HG02588 (cell line): ENCODE data around the gene DPP10.
"Not testable (repeated sequence)": the region's sequence is repeated elsewhere in the genome, so short reads cannot be mapped to it uniquely, and the experiment has no call there.

Experiments used
- ATAC-seq: cut with Tn5 transposase; IDR thresholded peaks from one replicate; pipeline ENCODE4 v1.9.1; 2021; ENCODE audit warnings: mild to moderate bottlenecking, moderate library complexity; ENCODE audit not compliant: unreplicated experiment

Gene DPP10

DNA sequence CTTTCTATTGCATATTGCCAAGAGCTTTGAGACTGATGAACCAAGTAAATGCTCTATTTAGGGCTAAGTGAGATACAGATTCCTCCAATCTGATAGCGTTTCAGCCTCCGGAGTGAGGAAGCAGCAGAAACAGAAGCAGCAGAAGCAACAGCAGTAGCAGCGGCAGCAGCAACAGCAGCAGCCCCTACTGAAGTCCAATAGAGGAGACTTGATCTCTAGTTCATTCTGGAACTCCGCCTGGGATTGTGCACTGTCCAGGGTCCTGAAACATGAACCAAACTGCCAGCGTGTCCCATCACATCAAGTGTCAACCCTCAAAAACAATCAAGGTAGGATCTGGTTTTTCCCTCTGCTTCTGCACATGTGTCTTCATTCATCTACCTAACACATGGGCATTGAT, at the start of gene DPP10:
Gene DPP10, plus strand, starts transcription at position 132 of the 400 bp plus-strand sequence.
- no peak for ATAC-seq

DNA sequence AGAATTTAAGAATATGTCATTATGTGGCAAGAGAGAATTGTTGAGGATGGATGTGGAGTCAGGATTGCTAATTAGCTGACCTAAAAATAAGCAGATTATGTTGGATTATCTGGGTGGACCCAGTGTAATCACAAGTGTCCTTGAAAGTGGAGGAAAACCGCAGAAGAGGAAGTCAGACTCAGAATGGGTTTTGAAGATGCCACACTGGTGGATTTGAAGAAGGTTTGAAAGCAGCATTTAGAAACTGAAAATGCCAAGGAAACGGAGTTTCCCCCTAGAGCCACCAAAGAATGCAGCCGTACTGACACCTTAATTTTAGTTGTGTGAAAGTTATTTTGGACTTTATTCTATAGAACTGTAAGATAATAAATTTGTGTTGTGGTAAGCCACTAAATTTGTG, 41.6 kb upstream of the DPP10 start:
- no peak for ATAC-seq

DNA sequence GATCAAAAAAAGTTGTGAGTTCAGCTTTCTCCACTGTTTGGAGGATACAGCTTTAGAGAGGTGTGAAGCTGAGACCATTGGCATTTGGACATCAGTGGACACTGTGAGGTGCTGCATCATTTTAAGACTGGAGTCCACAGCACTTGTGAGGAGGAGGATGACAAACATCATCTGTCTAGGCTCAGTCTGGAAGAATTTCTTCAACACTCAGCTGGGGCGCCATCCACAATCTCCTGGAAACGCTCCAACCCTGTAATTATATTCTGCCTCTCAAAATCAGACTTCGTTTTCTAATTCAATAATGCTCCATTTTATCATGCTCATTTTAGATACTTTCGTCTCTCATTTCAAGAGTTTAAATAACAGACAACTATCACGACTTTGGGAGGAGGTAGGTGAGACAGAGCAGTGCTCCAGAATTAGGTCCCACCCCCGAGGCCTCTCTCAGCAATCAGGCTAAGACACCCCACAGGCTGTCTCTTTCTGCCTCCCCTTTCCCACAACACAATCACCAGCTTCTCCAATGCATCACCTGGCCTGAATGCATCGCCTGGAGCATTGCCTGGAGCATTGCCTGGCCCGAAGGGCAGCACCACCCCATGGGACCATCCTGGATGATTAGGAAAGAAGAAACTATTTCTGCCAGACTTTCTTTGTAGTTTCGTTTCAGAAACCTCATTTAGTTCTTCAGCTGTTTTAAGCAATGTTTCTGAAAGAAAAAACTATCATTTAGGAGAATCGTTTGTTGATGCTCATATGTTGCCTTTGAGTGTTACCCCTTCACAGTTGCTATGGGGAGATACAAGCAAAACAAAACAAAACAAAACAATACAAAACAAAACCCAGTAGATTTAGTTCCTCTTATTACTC, 37.0 kb upstream of the DPP10 start:
- no peak for ATAC-seq

DNA sequence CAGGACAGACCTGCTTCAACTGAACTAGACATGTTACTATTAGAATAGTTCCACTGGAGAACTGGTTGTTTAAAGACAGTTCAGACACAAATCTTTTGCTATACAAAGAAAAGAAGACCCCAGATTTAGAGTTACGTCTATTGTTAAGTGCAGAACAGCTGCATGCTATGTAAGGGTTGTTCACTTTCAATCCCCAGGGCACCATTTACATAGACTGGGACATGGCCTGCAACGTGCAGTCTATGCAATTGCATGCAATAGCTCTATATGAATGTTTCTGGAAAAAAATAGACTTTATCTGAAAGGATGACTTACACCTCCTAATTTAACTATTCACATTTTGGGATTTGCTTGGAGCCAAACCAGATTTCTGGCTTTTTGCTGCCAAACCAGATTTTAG, 36.1 kb upstream of the DPP10 start:
- ATAC-seq: no peak

DNA sequence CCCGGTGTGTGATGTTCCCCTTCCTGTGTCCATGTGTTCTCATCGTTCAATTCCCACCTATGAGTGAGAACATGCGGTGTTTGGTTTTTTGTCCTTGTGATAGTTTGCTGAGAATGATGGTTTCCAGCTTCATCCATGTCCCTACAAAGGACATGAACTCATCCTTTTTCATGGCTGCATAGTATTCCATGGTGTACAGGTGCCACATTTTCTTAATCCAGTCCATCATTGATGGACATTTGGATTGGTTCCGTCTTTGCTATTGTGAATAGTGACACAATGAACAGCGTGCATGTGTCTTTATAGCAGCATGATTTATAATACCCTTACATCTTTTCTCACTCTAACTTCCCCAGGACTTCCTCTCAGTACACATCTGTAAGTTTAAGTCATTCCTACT, 35.1 kb upstream of the DPP10 start:
- not testable (repeated sequence) for ATAC-seq

DNA sequence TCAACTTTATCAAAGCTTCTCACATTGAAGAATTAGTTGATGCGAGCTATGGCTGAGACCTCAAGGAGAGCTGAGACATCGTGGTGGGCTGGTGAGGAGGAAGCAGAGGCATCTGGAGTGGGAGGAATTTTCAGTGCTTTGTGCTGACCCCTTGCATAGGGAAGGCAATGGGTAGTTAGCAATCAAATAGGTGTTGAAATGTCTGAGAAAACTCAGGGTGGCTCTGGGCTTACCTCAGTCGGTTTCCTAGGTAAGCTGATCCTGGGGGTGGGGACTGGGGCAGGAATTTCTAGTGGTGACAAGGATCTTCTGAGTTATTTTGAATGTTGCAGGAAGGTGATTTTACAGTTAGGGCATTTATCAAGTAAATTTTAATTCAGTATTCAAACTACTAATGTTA, 20.7 kb upstream of the DPP10 start:
- ATAC-seq: no peak

DNA sequence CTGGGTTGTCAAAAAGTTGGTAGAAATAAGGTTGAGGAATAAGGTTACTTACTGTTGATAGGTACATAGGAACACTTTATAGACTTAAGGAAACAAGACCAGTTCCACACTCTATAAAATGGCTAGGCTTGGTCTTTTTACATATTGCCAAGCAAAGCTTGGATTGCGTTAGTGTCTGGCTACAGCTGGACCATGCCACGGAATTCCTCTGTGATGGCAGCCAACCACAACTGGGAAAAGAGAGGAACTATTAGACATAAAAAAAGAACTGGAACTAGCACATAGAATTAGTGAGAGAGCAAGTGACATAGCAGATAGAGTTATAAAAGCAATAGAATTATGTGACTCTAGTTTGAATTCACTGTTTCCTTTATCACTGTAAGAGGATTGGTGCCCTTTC, 17.7 kb upstream of the DPP10 start:
- no peak for ATAC-seq

DNA sequence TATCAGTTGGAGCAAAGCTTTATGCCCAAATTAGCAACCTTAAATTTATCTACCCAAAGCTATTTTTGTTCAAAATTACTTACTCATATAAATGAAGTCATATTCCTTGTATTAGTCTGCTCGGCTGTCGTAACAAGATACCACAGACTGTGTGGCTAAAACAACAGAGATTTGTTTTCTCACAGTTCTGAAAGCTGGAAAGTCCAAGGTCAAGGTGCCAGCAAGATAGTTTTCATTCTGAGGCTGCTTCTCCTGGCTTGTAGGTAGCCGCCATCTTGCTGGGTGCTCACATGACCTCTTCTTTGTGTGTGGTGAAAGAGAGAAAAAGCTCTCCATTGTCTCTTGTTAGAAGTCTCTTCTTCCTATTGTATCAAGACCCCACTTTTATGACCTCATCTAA, 15.7 kb upstream of the DPP10 start:
- no peak for ATAC-seq

DNA sequence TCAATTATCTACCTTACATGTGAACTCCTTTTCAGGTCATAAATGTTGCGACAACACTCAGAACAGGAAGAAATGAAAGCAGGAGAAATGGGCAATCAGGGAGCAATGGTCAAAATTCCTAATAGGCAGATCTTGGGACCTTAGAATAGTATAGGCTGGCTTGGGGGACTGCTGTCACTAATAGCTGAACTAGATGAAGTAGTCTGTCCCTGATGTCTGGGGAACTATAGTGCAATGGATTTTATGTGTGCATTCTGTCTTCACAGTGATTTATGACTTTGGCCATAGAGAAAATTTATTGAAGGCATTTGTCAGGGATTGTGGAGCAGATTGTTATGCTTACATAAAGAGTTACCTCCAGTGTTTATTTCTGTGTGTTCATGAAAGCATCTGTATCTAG, 6.1 kb upstream of the DPP10 start:
- no peak for ATAC-seq

DNA sequence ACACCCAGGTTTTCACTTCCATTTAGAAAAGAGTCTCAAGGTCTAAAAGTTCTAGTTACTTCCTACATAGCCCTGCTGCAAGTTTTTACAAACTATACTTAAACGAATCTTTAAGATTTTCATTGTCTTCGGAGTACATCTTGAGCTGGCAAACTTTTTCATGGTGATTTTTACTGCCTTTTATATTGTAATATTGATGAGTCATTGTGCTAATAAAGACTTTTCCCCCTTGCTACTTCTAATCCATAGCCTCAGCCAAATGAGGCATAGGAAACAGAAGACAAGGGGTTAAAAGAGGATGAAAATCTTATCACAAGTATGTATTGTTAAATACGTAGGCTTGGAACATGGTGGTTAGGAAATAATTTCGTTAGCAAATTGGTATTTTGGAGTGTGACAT, 4.1 kb downstream of the DPP10 start:
- ATAC-seq: no peak

DNA sequence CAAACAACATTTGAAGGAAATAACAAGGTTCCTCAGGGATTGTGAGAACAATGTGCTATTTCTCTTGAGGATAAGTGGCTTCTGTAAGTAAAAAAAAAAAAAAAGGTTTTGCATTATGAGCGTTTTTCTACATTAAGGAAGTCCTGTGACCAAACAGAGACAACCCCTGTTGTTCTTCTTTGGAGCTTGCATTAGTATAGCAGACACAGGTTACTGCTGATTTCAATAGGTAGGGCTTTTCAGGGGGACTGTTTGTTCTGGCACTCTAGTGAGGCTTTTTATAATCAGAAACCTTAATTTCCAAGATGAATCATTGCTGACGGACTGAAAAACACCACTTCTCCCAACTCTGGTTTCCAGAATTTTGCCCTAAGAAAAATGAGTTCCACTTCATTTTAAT, 8.2 kb downstream of the DPP10 start:
- ATAC-seq: no peak

DNA sequence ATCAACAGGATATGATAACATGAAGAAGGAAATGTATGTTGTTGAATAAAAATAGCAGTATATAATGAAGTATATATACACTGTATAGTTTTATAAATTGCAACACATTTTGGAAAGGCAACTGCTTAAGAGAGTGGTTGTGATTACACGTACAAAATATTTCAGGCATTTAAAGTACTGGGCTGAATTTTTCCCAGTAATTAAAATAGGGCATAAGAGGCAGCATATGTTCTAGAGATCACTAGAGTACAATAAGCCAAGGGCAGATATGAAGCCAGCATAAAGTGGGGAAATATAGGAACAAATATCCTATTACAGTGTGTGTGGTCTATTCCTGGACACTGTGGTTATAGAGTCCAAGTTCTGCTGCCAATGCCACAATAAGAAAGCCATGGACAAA, 14.1 kb downstream of the DPP10 start:
- ATAC-seq: no peak

DNA sequence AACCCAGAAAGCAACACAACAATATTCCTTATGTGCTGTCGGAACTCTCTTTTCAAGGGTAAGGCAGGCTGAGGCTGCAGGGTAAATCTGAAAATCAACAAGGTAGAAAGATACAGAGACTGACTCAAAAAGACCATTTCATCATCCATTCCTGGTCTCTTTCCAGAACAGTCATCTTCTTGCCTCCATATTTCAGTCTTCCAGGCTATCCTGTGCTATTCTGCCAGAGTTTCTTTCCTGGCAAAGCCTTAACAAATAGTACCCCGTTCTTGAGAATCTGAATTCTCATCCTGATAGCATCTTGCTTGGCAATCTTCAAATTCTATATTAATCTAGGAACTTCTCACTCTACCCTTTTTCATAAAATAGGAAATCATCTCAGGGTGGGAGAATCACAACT, 15.5 kb downstream of the DPP10 start:
- ATAC-seq: no peak

DNA sequence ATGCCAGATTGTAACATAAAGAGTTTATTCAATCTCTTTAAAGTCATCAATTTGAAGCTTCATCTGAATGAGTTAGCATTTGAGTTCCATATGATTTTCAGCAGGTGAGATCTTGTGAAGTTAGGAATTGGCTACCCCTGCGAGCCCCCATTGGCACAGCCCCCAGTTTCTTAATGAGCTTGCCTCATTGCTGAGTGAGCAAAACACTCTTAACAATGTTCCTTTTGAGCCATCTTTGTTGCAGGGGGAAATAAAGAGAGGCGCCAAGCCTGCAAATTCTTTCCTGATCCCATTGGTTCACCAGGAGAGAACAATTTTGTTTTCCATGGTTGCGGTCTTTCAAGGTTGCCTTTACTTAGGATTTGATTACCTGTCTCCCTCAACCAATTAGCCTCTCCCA, 18.7 kb downstream of the DPP10 start:
- no peak for ATAC-seq

DNA sequence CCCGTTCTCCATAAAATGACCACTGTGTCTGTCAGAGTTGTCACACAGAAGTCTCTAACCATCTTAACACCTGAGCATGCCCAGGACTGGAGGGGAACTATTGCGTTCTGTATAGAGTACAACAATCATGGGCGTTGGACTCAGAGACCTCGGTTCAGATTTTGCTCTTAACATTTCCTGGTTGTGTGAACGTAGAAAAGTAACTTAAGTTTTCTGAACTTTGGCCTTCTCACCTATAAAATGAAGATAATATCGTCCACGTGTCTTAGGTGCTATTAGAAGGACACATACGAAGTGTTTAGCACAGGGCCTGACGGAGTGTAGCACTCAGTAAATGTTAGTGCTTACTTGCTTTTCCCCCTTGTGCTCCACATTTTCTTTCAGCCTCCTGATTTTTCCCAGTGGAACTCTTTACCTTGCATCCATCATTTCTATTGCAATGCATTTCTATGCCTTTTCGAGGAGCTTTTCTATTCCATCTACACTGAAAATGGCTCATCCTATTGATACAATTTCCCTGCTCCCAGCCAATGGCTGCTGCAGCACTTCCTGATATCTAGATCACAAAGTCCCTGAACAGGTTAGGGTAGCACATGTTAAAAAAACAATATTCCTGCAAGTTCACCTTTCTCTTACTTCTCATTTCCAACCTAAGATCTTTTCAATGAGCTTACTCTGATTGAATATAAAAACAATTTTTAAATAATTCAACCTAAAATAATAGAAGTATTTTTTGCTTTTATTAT, 22.7 kb downstream of the DPP10 start:
- no peak for ATAC-seq

DNA sequence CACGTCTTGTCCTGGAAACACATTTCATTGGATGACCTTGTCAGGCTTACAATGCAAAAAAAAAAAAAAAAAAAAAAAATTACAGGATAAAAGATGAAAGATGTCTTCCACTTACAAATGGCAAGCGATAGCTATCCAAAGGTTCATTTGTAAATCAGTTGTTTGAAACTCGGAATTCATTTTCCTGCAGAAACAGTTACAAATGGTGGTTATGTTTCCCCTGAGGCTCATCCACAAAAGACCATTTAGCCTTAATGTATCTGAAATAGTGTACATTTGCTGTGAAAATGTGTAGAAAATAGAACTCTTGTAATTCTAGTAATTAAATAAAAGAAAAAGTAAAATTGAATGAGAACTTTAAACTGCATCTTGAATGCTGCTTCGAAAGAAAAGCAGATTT, 25.9 kb downstream of the DPP10 start:
- ATAC-seq: no peak

DNA sequence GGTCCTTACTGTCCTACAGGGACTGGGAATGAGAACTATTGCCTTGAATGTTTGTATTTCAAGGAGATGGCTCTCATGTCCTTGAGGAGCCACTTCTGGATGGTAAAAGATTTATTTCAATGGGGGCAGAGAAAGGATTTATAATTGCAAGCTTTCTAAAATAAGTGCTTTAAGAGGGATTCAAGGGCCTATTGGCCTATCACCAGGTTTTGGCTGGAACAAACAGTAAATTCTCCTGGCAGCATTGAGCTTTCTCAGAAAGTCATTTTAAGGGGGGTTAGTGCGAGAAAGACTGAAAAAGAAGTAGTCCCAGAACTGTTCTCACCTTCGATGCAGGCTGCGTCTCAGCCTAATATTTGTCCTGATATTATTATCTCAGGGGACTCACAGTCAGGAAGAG, 29.8 kb downstream of the DPP10 start:
- no peak for ATAC-seq

DNA sequence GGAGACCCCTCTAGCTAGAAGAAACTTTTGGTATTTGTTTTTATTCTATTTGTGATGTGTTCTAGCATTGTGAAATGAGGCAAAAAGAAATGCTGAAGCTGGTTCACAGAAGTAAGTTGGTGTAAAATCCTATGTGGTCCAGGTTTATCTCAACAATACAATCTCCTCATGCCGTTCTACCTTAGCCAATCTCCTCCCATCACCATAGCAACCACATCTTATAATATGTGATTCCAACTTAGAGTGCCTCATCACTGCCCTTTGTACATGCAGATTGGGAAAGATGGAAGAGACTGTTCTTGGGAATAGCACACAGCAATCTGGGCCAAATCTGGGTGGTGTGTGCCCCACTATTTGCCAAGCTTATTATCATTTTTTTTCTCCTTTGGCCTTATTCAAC, 30.3 kb downstream of the DPP10 start:
- no peak for ATAC-seq

DNA sequence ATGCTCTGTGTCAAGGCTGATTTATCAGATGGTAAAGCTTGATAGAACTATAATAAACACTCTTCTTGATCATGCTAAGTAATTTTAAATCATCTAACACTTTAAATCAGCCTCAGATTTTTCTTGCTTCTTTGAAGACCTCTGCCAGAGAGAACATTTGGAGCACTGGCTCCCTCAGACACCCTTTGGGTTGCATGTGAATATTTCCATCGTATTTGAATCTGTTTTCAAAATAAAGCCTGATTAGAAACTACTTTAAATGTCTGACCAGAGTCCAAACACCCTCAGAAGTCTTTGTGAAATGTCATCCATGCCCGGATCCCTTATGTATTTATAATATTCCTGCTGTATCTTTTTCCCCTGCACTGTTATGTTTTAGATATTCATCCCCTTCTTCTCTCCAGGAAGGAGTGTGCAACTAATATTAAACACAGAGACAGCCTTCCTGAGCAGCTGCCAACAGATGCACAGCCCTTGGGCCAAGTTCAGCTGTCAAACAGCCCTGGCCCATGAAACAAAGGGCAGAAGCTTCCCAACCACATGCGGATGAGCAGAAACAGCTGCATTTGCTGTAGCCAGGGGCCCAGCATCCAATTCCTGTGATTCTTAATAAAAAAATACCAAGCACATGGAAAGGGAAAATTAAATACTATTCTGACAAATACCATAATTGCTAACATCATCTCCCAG, 46.5 kb downstream of the DPP10 start:
- no peak for ATAC-seq

DNA sequence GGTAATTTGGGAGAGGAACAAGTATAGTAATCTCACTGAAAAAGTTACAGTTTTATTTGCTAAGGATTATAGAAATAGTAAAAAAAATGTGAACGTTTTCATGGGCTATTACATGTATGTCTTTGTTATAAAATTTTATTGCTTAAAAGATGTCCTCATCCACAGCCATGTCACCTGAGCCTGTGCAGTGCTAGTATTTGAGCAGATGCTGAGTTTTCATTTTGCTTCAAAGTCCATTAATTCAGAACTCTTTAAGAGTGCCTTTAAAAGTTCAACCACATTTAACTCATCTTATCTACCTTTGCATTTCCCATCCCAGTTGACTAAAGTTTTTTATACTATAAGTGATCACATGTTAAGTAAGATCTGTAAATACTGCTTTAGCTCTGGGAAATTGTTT, 52.6 kb downstream of the DPP10 start:
- no peak for ATAC-seq

DNA sequence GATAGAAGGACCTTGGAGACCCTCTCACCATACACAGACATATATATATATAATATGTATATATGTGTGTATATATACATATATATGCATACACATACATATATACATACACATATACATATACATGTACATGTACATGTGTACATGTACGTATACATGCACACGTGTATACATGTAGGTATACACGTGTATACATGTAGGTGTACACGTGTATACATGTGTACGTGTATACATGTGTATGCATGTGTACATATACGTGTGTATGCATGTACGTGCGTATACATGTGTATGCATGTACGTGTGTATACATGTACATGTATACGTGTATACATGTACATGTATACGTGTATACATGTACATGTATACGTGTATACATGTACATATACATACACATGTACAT, 54.5 kb downstream of the DPP10 start:
- no peak for ATAC-seq

DNA sequence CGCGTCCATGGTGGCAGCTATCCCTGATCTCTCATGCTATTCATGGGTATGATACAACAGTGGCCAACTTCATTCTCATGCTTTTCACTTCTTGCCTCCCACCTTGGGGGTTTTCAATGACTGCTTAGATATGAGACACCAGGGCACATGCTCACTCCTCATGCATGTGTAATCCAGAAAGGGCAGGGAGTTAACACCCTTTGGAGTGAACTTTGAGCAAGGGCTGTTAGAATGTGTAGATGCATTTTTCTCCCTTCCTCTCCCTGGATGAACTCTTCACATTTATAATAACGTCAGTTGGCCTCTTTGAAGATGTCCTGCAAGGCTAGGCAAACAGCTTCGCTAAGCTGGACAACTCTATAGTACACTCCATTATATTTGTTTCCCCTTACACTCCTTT, 56.7 kb downstream of the DPP10 start:
- ATAC-seq: no peak
